Stimulated activated naive CD8-positive, alpha-beta T cell treated with anti-CD3 and anti-CD28 coated beads, Interleukin-15, amount 100 ng/mL, for 72 hours (primary cell): ENCODE results near the gene STRN3.

Experiments used
- ATAC-seq: fragments of 150-1000 bp; cut with Tn5 transposase; 2 replicates; pipeline ENCODE4 v1.10.0; 2021; ENCODE audit warnings: mild to moderate bottlenecking, moderate library complexity
- DNase-seq, 2 donors: peaks; one replicate each; pipeline ENCODE4 v3.0.0; 2021 to 2022
- H3K27ac Mint-ChIP-seq, 2 donors: one replicate each; pipeline ENCODE4 v1.8.0; 2022; ENCODE audit warnings: mild to moderate bottlenecking in 2 of 2, mixed read lengths in 2 of 2, moderate library complexity in 2 of 2
- H3K27me3 Mint-ChIP-seq: one replicate; pipeline ENCODE4 v1.8.0; 2022; ENCODE audit warnings: mixed read lengths
- H3K4me1 Mint-ChIP-seq: one replicate; pipeline ENCODE4 v1.8.0; 2022; ENCODE audit warnings: mild to moderate bottlenecking, mixed read lengths
- H3K4me3 Mint-ChIP-seq, 2 donors: one replicate each; pipeline ENCODE4 v1.8.0; 2022; ENCODE audit warnings: mild to moderate bottlenecking in 2 of 2, mixed read lengths in 2 of 2, moderate library complexity in 1 of 2
- H3K9me3 Mint-ChIP-seq, 2 donors: one replicate each; pipeline ENCODE4 v1.8.0; 2022; ENCODE audit warnings: mixed read lengths in 2 of 2

Gene STRN3

GRCh38 chr14:30869551-30870155 is 156.5 kb downstream of the STRN3 start:
- Mint-ChIP-seq H3K27me3 (peaks cover 32% of the 10 kb centered on the region), H3K27ac (no peak overlapping the region), H3K9me3 (no peaks in the 10 kb centered on the region), H3K4me3 (no peak overlapping the region), H3K4me1 (peaks cover 12% of the 10 kb centered on the region)
- ATAC-seq: no peak
- no peak for DNase-seq

- DNase-seq: no peak
- Mint-ChIP-seq H3K27me3 (peaks cover 33% of the 10 kb centered on the region), H3K4me3 (no peak overlapping the region), H3K27ac (no peak overlapping the region), H3K4me1 (peaks cover 8% of the 10 kb centered on the region), H3K9me3 (no peaks in the 10 kb centered on the region)
- ATAC-seq: no peak
Observed at GRCh38 chr14:30868736-30869135, 157.4 kb downstream of the STRN3 start.

DNA sequence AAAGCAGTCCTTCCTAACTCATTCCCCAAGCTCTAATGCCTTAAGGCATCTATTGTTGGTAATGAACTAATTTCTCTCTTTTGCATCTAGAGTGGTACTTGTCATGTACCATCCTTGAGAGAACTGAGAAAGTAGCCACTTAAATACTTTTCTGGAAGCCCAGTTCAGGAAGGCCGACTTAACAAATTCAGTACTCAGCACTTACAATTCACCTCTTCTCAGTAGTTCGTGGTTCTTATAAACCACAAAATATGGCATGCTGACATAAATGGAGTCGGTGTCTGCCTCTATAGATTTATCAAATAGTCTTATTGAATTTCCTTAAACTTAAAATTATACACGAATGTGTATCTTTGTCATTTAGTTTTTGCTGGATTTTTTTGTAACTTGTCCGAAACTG is 161.2 kb downstream of the STRN3 start:
- Mint-ChIP-seq H3K9me3 (no peaks in the 10 kb centered on the region), H3K27ac (no peak overlapping the region), H3K4me1 (no peaks in the 10 kb centered on the region), H3K27me3 (peaks cover 51% of the 10 kb centered on the region), H3K4me3 (no peak overlapping the region)
- ATAC-seq: no peak
- no peak for DNase-seq

- DNase-seq (no peak), ATAC-seq (no peak)
- H3K4me1 Mint-ChIP-seq: no peaks in the 10 kb centered on the region
- no peaks in the 10 kb centered on the region for H3K9me3 Mint-ChIP-seq
- H3K27ac Mint-ChIP-seq: no peak overlapping the region
- no peak overlapping the region for H3K4me3 Mint-ChIP-seq
- peaks cover 64% of the 10 kb centered on the region for H3K27me3 Mint-ChIP-seq
Observed at GRCh38 chr14:30861200-30861599, 165.0 kb downstream of the STRN3 start.

DNA sequence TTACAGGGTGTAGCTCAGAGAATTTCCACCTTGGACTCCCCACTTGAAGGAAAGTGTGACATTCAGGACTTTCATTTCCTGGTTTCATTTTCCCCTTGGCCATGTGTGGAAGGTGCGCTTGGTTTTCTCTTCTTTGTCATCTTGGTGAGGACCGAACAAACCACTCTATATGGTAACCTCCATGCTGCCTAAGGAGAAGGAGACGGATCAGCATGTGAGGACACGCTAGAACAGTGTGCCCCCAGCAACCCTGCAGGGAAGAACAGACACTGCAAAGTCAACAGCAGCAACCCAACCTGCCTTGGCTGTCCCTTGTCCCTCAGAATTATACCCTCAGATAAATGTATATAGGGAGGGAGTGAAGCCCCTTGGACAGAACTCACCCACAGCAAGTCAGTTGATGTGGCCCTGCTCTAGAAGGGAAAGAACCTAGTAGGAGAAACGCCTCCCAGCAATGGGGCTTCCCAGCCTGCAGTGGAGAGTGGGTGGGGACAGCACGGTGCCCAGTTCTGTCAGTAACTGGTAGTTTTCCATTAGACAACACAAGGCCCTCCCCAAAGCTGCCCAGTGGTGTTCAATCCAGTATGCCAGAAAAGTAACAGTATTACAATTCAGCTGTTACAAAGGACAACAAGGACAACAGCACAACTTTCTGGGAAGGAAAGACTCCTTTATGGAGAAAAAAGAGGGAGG is 170.7 kb downstream of the STRN3 start:
- H3K4me1 Mint-ChIP-seq: peaks cover 20% of the 10 kb centered on the region
- H3K9me3 Mint-ChIP-seq: no peaks in the 10 kb centered on the region
- H3K27ac Mint-ChIP-seq: no peak overlapping the region

DNA sequence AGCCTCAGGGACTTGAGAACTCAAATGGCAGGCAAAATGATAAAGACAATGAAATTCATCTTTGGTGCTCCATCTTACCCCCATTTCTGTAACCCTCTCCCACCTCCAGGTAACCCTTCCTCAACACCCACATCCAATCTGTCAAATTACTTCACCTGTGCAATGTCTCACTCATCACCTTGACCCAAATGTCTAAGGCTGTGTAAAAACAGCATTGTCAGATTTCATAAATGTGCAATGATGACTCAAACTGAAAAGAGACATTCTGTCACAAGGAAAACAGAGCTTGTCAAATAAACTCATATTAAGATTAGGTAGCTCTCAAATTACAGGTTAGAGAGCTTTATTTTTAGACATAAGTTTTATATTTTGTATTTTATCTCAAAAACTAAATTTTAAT is 171.7 kb downstream of the STRN3 start:
- Mint-ChIP-seq H3K27ac (no peak overlapping the region), H3K27me3 (peaks cover 55% of the 10 kb centered on the region), H3K4me1 (peaks cover 20% of the 10 kb centered on the region), H3K9me3 (no peaks in the 10 kb centered on the region), H3K4me3 (peak overlapping the region in 1 of 2 donors; percentile 16)
- ATAC-seq (peak; percentile 68), DNase-seq (peak in 1 of 2 donors; percentile 10)

More for the DNA sequence above, 170.7 kb downstream of the STRN3 start:
- DNase-seq (peak; percentile 29 to 61), ATAC-seq (peak; percentile 92)
- Mint-ChIP-seq H3K27me3 (peaks cover 54% of the 10 kb centered on the region), H3K4me3 (peak overlapping the region; percentile 57 to 65)

GRCh38 chr14:30853946-30854345 is 172.2 kb downstream of the STRN3 start:
- H3K9me3 Mint-ChIP-seq: no peaks in the 10 kb centered on the region
- H3K4me1 Mint-ChIP-seq: peaks cover 20% of the 10 kb centered on the region
- no peak overlapping the region for H3K27ac Mint-ChIP-seq
- ATAC-seq: no peak
- DNase-seq: no peak
- H3K4me3 Mint-ChIP-seq: no peak overlapping the region
- peaks cover 56% of the 10 kb centered on the region for H3K27me3 Mint-ChIP-seq

- Mint-ChIP-seq H3K27me3 (peaks cover 77% of the 10 kb centered on the region), H3K4me3 (no peak overlapping the region), H3K9me3 (no peaks in the 10 kb centered on the region), H3K4me1 (peaks cover 9% of the 10 kb centered on the region), H3K27ac (peak overlapping the region in 1 of 2 donors; percentile 23)
- ATAC-seq (no peak), DNase-seq (no peak)
Observed at GRCh38 chr14:30849983-30850382, 176.2 kb downstream of the STRN3 start.

DNA sequence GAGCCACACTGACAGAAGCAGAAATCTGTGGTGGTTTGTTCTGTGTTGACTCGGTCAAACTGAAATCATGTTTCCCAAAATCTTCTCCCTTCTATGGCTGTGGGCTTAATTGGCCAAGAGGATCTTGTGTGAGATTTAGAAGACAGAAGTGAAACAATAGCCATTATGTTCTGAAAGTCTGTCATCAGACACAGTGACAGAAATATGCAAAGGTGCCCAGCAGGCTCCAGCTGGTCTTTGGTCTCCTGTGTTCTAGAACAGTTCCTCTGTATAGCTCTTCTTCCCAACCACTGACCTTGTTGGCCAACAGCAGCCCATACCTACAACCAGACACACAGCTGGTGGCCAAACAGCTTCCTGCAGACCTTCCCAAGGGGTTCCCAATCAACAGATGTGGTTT is 176.8 kb downstream of the STRN3 start:
- no peak for DNase-seq
- Mint-ChIP-seq H3K27me3 (peaks cover 82% of the 10 kb centered on the region), H3K27ac (no peak overlapping the region)

GRCh38 chr14:30848449-30849240 is 177.5 kb downstream of the STRN3 start:
- Mint-ChIP-seq H3K9me3 (no peaks in the 10 kb centered on the region), H3K4me3 (no peak overlapping the region), H3K27ac (no peak overlapping the region), H3K4me1 (no peaks in the 10 kb centered on the region), H3K27me3 (peaks cover 87% of the 10 kb centered on the region)
- DNase-seq (no peak), ATAC-seq (no peak)

More for the DNA sequence above, 176.8 kb downstream of the STRN3 start:
- no peaks in the 10 kb centered on the region for H3K9me3 Mint-ChIP-seq
- peaks cover 3% of the 10 kb centered on the region for H3K4me1 Mint-ChIP-seq
- H3K4me3 Mint-ChIP-seq: no peak overlapping the region
- ATAC-seq: no peak
